ENCODE measurements around the gene MC2R. TPM values are rescaled to one million over a fixed set of nuclear protein-coding genes. Genes with fewer than 3 reads are reported as not detected.

The MC2R gene
- total and polyA plus RNA-seq, 10 of the 15 experiments (the other 5 are each of a cell fraction or from before 2014, with no cell fraction given): 0.15 TPM; not detected in 9

DNA sequence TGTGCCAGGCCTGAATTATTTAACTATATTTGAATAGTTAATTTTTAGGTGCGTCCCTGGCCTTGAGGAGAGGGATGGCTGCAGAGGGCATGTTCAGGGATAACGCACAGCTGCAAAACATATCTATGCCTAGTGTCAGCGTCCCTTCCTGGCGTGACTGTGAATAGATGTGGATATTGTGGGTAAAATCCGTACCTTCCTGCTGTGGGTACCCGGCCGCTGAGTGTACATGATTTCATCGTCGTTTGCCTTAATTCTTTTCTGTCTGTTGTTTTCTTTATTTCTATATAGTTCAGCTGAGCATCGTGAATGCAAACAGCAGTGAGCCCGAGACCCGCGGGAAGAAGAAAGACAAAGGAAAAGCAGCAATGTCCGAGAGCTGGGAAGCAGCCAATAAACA is 25.0 kb upstream of the MC2R start:
- H3K27me3 ChIP-seq (replicated peaks in 1 of 2; ENCODE audit: control insufficient read depth in 2 of 2, insufficient read depth in 2 of 2, low read length in 1 of 2): no peaks in the 10 kb centered on the region; a peak in 2 of 4 replicates
- no peaks in the 10 kb centered on the region for H3K79me2 ChIP-seq (ENCODE audit: control insufficient read depth, insufficient read depth, low read length)
- ChIA-PET SMC1A (ENCODE audit: uncharacterized antibody, unreplicated experiment) (no interaction called here), RAD21 (ENCODE audit: unreplicated experiment) (no interaction called here), POLR2A (no interaction called here), CTCF (no interaction called here)
- 60% methylated on average over 14 of the region's 14 CpGs for WGBS (ENCODE audit: insufficient coverage, insufficient replicate concordance, low lambda C conversion rate, missing lambda C conversion rate)
- no peak overlapping the region for H3K4me2 ChIP-seq (ENCODE audit: control insufficient read depth, insufficient read depth)
- H4K20me1 ChIP-seq (ENCODE audit: control insufficient read depth, insufficient read depth): no peaks in the 10 kb centered on the region
- no peak overlapping the region for H3K27ac ChIP-seq (ENCODE audit: control insufficient read depth, insufficient read depth)
- no peak overlapping the region for H2AFZ ChIP-seq (ENCODE audit: control insufficient read depth, low read depth, low read length)
- no peaks in the 10 kb centered on the region for H3K9me3 ChIP-seq (replicated peaks; ENCODE audit: control insufficient read depth, insufficient read depth, low read length)
- intact Hi-C loops (cut with micrococcal nuclease; ENCODE audit: unreplicated experiment): no loop called here
- ATAC-seq (no peak), FAIRE-seq (no peak), DNase-seq (ENCODE audit: low read depth, low spot score) (no peak)
- in situ Hi-C loops (cut with MboI): no loop called here
- H3K4me1 ChIP-seq (ENCODE audit: control insufficient read depth, insufficient read depth, low read length): no peaks in the 10 kb centered on the region
- no peak overlapping the region for H3K9ac ChIP-seq (ENCODE audit: control insufficient read depth, insufficient read depth, low read length)
- no peaks in the 10 kb centered on the region for H3K36me3 ChIP-seq (ENCODE audit: control insufficient read depth in 2 of 2, insufficient read depth in 2 of 2, low read length in 1 of 2)
- BruUV-seq (replicated peaks): no TSS peak
- H3K4me3 ChIP-seq: no peak overlapping the region
- TF ChIP-seq FOS (IDR thresholded peaks at IDR 0.05; ENCODE audit: borderline replicate concordance, extremely low read depth, insufficient read length) (no peak), FOXK2 (IDR thresholded peaks at IDR 0.05) (no peak), HDAC6 (IDR thresholded peaks at IDR 0.05; ENCODE audit: unreplicated experiment) (no peak), KLF5 (IDR thresholded peaks at IDR 0.05; ENCODE audit: partially characterized antibody) (no peak), EZH2 (IDR thresholded peaks at IDR 0.05; ENCODE audit: borderline replicate concordance, control insufficient read depth, low read depth, low read length) (no peak), ESRRA (IDR thresholded peaks at IDR 0.05; ENCODE audit: low read length) (no peak), MEF2A (IDR thresholded peaks at IDR 0.05; ENCODE audit: insufficient read depth, low read depth, low read length) (no peak), SMC3 (IDR thresholded peaks at IDR 0.05; ENCODE audit: borderline replicate concordance, low read length) (no peak), ZBTB33 (IDR thresholded peaks at IDR 0.05) (no peak), SP1 (IDR thresholded peaks at IDR 0.05; ENCODE audit: low read depth, low read length) (no peak), BRCA1 (IDR thresholded peaks at IDR 0.05; ENCODE audit: low read depth, low read length) (no peak), NR2F1 (conservative IDR thresholded peaks at IDR 0.05) (no peak), STAT1 (conservative IDR thresholded peaks at IDR 0.05) (no peak)
- TF ChIP-seq, protein P1, sequence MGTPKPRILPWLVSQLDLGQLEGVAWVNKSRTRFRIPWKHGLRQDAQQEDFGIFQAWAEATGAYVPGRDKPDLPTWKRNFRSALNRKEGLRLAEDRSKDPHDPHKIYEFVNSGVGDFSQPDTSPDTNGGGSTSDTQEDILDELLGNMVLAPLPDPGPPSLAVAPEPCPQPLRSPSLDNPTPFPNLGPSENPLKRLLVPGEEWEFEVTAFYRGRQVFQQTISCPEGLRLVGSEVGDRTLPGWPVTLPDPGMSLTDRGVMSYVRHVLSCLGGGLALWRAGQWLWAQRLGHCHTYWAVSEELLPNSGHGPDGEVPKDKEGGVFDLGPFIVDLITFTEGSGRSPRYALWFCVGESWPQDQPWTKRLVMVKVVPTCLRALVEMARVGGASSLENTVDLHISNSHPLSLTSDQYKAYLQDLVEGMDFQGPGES (IDR thresholded peaks at IDR 0.05): no peak
- TF ChIP-seq, protein P2, sequence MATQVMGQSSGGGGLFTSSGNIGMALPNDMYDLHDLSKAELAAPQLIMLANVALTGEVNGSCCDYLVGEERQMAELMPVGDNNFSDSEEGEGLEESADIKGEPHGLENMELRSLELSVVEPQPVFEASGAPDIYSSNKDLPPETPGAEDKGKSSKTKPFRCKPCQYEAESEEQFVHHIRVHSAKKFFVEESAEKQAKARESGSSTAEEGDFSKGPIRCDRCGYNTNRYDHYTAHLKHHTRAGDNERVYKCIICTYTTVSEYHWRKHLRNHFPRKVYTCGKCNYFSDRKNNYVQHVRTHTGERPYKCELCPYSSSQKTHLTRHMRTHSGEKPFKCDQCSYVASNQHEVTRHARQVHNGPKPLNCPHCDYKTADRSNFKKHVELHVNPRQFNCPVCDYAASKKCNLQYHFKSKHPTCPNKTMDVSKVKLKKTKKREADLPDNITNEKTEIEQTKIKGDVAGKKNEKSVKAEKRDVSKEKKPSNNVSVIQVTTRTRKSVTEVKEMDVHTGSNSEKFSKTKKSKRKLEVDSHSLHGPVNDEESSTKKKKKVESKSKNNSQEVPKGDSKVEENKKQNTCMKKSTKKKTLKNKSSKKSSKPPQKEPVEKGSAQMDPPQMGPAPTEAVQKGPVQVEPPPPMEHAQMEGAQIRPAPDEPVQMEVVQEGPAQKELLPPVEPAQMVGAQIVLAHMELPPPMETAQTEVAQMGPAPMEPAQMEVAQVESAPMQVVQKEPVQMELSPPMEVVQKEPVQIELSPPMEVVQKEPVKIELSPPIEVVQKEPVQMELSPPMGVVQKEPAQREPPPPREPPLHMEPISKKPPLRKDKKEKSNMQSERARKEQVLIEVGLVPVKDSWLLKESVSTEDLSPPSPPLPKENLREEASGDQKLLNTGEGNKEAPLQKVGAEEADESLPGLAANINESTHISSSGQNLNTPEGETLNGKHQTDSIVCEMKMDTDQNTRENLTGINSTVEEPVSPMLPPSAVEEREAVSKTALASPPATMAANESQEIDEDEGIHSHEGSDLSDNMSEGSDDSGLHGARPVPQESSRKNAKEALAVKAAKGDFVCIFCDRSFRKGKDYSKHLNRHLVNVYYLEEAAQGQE (IDR thresholded peaks at IDR 0.05; ENCODE audit: low read depth, low read length): no peak
- TF ChIP-seq, protein P3, sequence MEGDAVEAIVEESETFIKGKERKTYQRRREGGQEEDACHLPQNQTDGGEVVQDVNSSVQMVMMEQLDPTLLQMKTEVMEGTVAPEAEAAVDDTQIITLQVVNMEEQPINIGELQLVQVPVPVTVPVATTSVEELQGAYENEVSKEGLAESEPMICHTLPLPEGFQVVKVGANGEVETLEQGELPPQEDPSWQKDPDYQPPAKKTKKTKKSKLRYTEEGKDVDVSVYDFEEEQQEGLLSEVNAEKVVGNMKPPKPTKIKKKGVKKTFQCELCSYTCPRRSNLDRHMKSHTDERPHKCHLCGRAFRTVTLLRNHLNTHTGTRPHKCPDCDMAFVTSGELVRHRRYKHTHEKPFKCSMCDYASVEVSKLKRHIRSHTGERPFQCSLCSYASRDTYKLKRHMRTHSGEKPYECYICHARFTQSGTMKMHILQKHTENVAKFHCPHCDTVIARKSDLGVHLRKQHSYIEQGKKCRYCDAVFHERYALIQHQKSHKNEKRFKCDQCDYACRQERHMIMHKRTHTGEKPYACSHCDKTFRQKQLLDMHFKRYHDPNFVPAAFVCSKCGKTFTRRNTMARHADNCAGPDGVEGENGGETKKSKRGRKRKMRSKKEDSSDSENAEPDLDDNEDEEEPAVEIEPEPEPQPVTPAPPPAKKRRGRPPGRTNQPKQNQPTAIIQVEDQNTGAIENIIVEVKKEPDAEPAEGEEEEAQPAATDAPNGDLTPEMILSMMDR (IDR thresholded peaks at IDR 0.05 in 2 of 3, conservative IDR thresholded peaks at IDR 0.05 in 1 of 3; ENCODE audit: control insufficient read depth in 2 of 3, extremely low read depth in 1 of 3, insufficient read depth in 1 of 3, low read depth in 3 of 3, low read length in 3 of 3): no peak

Data from GM12878 (cell line).